Measurements from ENCODE around the gene NDUFB3.

- TF ChIP-seq CTCF (IDR thresholded peaks at IDR 0.05): no peak
- no peak for TF ChIP-seq EZH2 (IDR thresholded peaks at IDR 0.05; ENCODE audit: borderline replicate concordance, insufficient read depth, low read depth, low read length, poor library complexity, severe bottlenecking)
These were observed 55.8 kb downstream of the NDUFB3 start for GRCh38 chr2:201127570-201127969.
